AG04450 (cell line): ENCODE results near the gene RNF123. TPM values are rescaled to one million over a fixed set of nuclear protein-coding genes. Genes with fewer than 3 reads are reported as not detected.
"Not testable (repeated sequence)": the region's sequence is repeated elsewhere in the genome, so short reads cannot be mapped to it uniquely, and the experiment has no call there.

ENCODE experiments used
- CTCF ChIA-PET: fragments of 300-600, 350-600 bp; formaldehyde crosslinking; extraction: SDS; loops from one replicate; lab custom pipeline; 2022; ENCODE audit warnings: antibody characterized with exemption, inconsistent platforms; lab: Charles Lee
- POLR2A ChIA-PET: fragments of 350-600 bp; formaldehyde crosslinking; extraction: SDS; loops from one replicate; lab custom pipeline; 2021; ENCODE audit warnings: antibody characterized with exemption, inconsistent platforms; lab: Yijun Ruan, JAX
- DNase-seq: peaks from one replicate; pipeline ENCODE4 v3.0.0-alpha.2; 2011; ENCODE audit warnings: low read depth, low spot score
- H3K27ac ChIP-seq: one replicate; pipeline ENCODE4 v1.5.1; 2012; ENCODE audit warnings: low read depth, low read length, control low read depth
- H3K27me3 ChIP-seq: one replicate; pipeline ENCODE4 v1.6.0; 2012; ENCODE audit warnings: low read length; ENCODE audit not compliant: control insufficient read depth, insufficient read depth
- H3K4me3 ChIP-seq: 2 replicates; pipeline ENCODE4 v1.5.1; 2011; ENCODE audit warnings: mild to moderate bottlenecking, low read depth, low read length, control low read depth
- H3K9me3 ChIP-seq: 2 replicates; pipeline ENCODE4 v1.5.1; 2012; ENCODE audit warnings: low read length; ENCODE audit not compliant: control insufficient read depth, insufficient read depth
- CTCF ChIP-seq: IDR thresholded peaks from 2 replicates; pipeline ENCODE4 v1.5.1; 2011; ENCODE audit warnings: low read depth, low read length, control low read depth, inconsistent platforms
- polyA plus RNA-seq: library from polyadenylated mRNA; depleted of rRNA; stranded (reverse); fragments of >200 nt; gene quantifications from 2 replicates; pipeline ENCODE4 v1.2.3, GENCODE V29; 2011

Gene RNF123
- polyA plus RNA-seq, 1 experiment = 22.9 TPM

DNA sequence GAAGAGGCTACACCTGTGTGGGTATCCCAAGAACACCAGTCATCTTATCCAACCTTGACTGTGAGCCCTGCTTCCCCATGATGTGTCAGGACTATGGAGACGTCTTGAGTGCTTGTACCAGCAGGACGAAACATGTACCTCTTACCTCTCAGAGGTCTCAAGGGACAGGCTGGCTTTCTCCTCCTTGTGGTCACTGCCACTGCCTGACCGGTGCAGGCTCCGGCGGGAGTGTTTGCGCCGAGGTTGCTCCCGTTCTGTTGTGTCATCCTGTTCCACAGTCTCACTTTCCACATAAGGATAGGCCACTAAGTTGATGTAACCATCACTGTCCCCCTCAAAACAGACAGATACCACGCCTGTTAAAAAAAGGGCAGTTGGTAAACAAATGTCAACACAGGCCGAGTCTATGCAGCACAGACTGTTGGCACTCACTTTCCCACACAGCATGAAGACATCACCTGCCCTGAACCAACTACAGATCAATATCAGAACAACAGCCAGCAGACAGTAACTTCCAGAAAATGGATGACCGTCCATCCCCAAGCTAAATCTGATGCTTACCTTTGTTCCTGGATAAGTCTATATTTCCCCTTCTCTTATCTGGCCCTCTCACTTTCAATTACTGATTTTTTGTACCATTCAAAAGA, 48.8 kb downstream of the RNF123 start:
- ChIA-PET POLR2A (no interaction called here), CTCF (no interaction called here)
- no peak for TF ChIP-seq CTCF
- no peaks in the 10 kb centered on the region for H3K9me3 ChIP-seq
- DNase-seq = no peak
- no peaks in the 10 kb centered on the region for H3K27me3 ChIP-seq
- no peak overlapping the region for H3K27ac ChIP-seq
- no peak overlapping the region for H3K4me3 ChIP-seq

GRCh38 chr3:49740427-49740826, 51.1 kb downstream of the RNF123 start:
- H3K27me3 ChIP-seq = no peaks in the 10 kb centered on the region
- ChIA-PET POLR2A (no interaction called here), CTCF (interaction anchor here (1.4 kb wide), 1 partner anchor 9 kb away, joined by 3 read pairs; no protein-coding TSS in a partner anchor)
- no peak overlapping the region for H3K27ac ChIP-seq
- no peaks in the 10 kb centered on the region for H3K9me3 ChIP-seq
- no peak for TF ChIP-seq CTCF
- no peak for DNase-seq
- no peak overlapping the region for H3K4me3 ChIP-seq

DNA sequence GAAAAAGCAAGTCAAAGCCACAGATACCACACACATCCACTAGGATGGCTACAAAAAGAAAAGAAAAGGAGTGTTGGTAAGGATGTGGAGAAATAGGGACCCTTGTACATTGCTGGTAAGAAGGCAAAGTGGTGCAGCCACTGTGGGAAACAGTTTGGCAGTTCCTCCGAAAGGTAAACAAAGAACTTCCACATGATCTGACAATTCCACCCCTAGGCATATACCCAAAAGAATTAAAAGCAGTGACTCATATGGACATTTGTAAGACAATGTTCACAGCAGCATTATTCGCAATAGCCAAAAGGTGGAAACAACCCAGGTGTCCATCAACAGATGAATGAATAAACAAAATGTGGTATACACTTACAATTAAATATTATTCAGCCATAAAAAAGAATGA, 56.6 kb downstream of the RNF123 start:
- Histone ChIP-seq H3K9me3 (no peaks in the 10 kb centered on the region), H3K27ac (no peak overlapping the region), H3K4me3 (no peak overlapping the region), H3K27me3 (no peaks in the 10 kb centered on the region)
- TF ChIP-seq CTCF = 0 out of 2 replicates have a peak, but pooled peaks have one; percentile 16
- DNase-seq = peak; percentile 13
- POLR2A ChIA-PET = no interaction called here
- CTCF ChIA-PET = interaction anchor here (1.8 kb wide), 1 partner anchor 94 kb away, joined by 9 read pairs; no protein-coding TSS in a partner anchor

- H3K4me3 ChIP-seq = no peak overlapping the region
- H3K27me3 ChIP-seq = no peaks in the 10 kb centered on the region
- H3K27ac ChIP-seq = peak overlapping the region; percentile 34
- ChIA-PET POLR2A (no interaction called here), CTCF (interaction anchor here (1.3 kb wide), 1 partner anchor 91 kb away, joined by 4 read pairs; no protein-coding TSS in a partner anchor)
- no peak for TF ChIP-seq CTCF
- H3K9me3 ChIP-seq = no peaks in the 10 kb centered on the region
- DNase-seq = no peak
Measured at GRCh38 chr3:49747792-49748480, 58.6 kb downstream of the RNF123 start.

- CTCF ChIA-PET = interaction anchor here (1.3 kb wide), 1 partner anchor 91 kb away, joined by 4 read pairs; no protein-coding TSS in a partner anchor
- H3K4me3 ChIP-seq, H3K27ac ChIP-seq, H3K9me3 ChIP-seq, DNase-seq, H3K27me3 ChIP-seq, POLR2A ChIA-PET: not testable (repeated sequence)
Measured at GRCh38 chr3:49748874-49749273, 59.5 kb downstream of the RNF123 start.
